Testis (tissue), 3 donors: ENCODE measurements around the gene CHKA. TPM values are rescaled to one million over a fixed set of nuclear protein-coding genes. Genes with fewer than 3 reads are reported as not detected.
A peak's percentile ranks its signal among the peaks of the same experiment; 100 is the strongest.

Experiments used
- DNase-seq: peaks from one replicate; pipeline ENCODE4 v3.0.0-alpha.2; 2019
- H3K27ac ChIP-seq, 2 donors: fragments of 200-600 bp; sonication (generic); one replicate each; pipeline ENCODE4 v1.5.1; 2019
- H3K27me3 ChIP-seq: fragments of 200-600 bp; sonication (generic); one replicate; pipeline ENCODE4 v1.5.1; 2019
- H3K36me3 ChIP-seq: fragments of 200-600 bp; sonication (generic); one replicate; pipeline ENCODE4 v1.5.1; 2017; ENCODE audit warnings: low read depth; ENCODE audit errors: missing control alignments
- H3K4me1 ChIP-seq: fragments of 200-600 bp; sonication (generic); one replicate; pipeline ENCODE4 v1.5.1; 2019
- H3K4me3 ChIP-seq, 2 donors: fragments of 200-600 bp; sonication (generic); one replicate each; pipeline ENCODE4 v1.5.1; 2017 to 2019
- H3K9me3 ChIP-seq: fragments of 200-600 bp; sonication (generic); one replicate; pipeline ENCODE4 v1.5.1; 2017
- CTCF ChIP-seq, 3 experiments: fragments of 450-650 bp in 2 of 3; fragments of 200-600 bp in 1 of 3; sonication (generic) in 1 of 3; IDR thresholded peaks; one replicate each; pipeline ENCODE4 v1.5.1; 2016 to 2019; ENCODE audit warnings: antibody characterized with exemption in 3 of 3, mild to moderate bottlenecking in 2 of 3, moderate library complexity in 1 of 3
- POLR2A ChIP-seq: fragments of 450-650 bp; IDR thresholded peaks from one replicate; pipeline ENCODE4 v1.6.1; 2017; ENCODE audit warnings: antibody characterized with exemption, mild to moderate bottlenecking, moderate library complexity
- WGBS, 2 donors: methylation state at CpG; one replicate each; pipeline ENCODE4 v1.1.5; 2018; 5-methylcytosine and 5-hydroxymethylcytosine counted together
- intact Hi-C: fragments of 100-400 bp; cut with DNase I; formaldehyde crosslinking; loops from one replicate; pipeline ENCODE4 v1.15.1; 2023; ENCODE audit warnings: low total_unique reads
- polyA plus RNA-seq: library from polyadenylated mRNA; stranded (reverse); fragments of 350-450 nt; fragmentation: Illumina TruSeq; extraction: RNeasy Lipid Tissue Mini Kit (QIAGEN cat#74804); gene quantifications from one replicate; pipeline ENCODE4 v1.2.3, GENCODE V29; 2014; ENCODE audit warnings: low read depth, low replicate concordance; ENCODE audit not compliant: insufficient read depth
- total RNA-seq, 2 donors: library from RNA; depleted of rRNA; stranded (reverse); fragments of >200 nt; gene quantifications; one replicate each; pipeline ENCODE4 v1.2.3, GENCODE V29; 2016

The CHKA gene
- total and polyA plus RNA-seq, 3 donors from 2014 or later, result 145 to 200 (median 180) TPM

- H3K27ac ChIP-seq, result peak overlapping the region in 1 of 2 donors; percentile 13
- H3K36me3 ChIP-seq, result no peaks in the 10 kb centered on the region
- intact Hi-C loops, result no loop called here
- DNase-seq, result no peak
- TF ChIP-seq POLR2A, result no peak
- TF ChIP-seq CTCF (IDR thresholded peaks at IDR 0.05), result no peak
- H3K9me3 ChIP-seq, result no peaks in the 10 kb centered on the region
- no peaks in the 10 kb centered on the region for H3K27me3 ChIP-seq
- H3K4me3 ChIP-seq, result no peak overlapping the region
- H3K4me1 ChIP-seq, result no peaks in the 10 kb centered on the region
- 48 to 49% methylated on average over 5 of the region's 5 CpGs for WGBS, 2 donors
These were observed 16.6 kb upstream of the CHKA start for GRCh38 chr11:68137833-68138232.

GRCh38 chr11:68136866-68137265 is 15.7 kb upstream of the CHKA start:
- no peaks in the 10 kb centered on the region for H3K27me3 ChIP-seq
- no peak for DNase-seq
- intact Hi-C loops, result no loop called here
- H3K4me3 ChIP-seq, result no peak overlapping the region
- H3K9me3 ChIP-seq, result no peaks in the 10 kb centered on the region
- no peak overlapping the region for H3K27ac ChIP-seq
- no peaks in the 10 kb centered on the region for H3K4me1 ChIP-seq
- TF ChIP-seq CTCF (IDR thresholded peaks at IDR 0.05) (no peak), POLR2A (no peak)
- 89 to 93% methylated on average over 8 of the region's 8 CpGs for WGBS, 2 donors
- no peaks in the 10 kb centered on the region for H3K36me3 ChIP-seq

GRCh38 chr11:68135161-68135560 is 14.0 kb upstream of the CHKA start:
- DNase-seq, result no peak
- Histone ChIP-seq H3K36me3 (no peaks in the 10 kb centered on the region), H3K9me3 (no peaks in the 10 kb centered on the region), H3K27me3 (no peaks in the 10 kb centered on the region), H3K4me3 (no peak overlapping the region), H3K27ac (no peak overlapping the region), H3K4me1 (no peaks in the 10 kb centered on the region)
- intact Hi-C loops, result no loop called here
- TF ChIP-seq CTCF (IDR thresholded peaks at IDR 0.05) (no peak), POLR2A (no peak)
- 60 to 61% methylated on average over 3 of the region's 3 CpGs for WGBS, 2 donors

GRCh38 chr11:68133761-68134160 is 12.6 kb upstream of the CHKA start:
- H3K4me3 ChIP-seq, result no peak overlapping the region
- no peaks in the 10 kb centered on the region for H3K36me3 ChIP-seq
- DNase-seq, result no peak
- no peak overlapping the region for H3K27ac ChIP-seq
- H3K4me1 ChIP-seq, result peaks cover 4% of the 10 kb centered on the region
- intact Hi-C loops, result no loop called here
- no peaks in the 10 kb centered on the region for H3K27me3 ChIP-seq
- no peaks in the 10 kb centered on the region for H3K9me3 ChIP-seq
- TF ChIP-seq CTCF (IDR thresholded peaks at IDR 0.05) (no peak), POLR2A (no peak)
- 91 to 92% methylated on average over 2 of the region's 2 CpGs for WGBS, 2 donors

GRCh38 chr11:68130121-68130520 is 8.9 kb upstream of the CHKA start:
- DNase-seq, result no peak
- Histone ChIP-seq H3K27me3 (no peaks in the 10 kb centered on the region), H3K4me1 (peaks cover 20% of the 10 kb centered on the region), H3K4me3 (no peak overlapping the region), H3K27ac (no peak overlapping the region), H3K36me3 (no peaks in the 10 kb centered on the region), H3K9me3 (no peaks in the 10 kb centered on the region)
- TF ChIP-seq CTCF (IDR thresholded peaks at IDR 0.05) (no peak), POLR2A (no peak)
- 81 to 89% methylated on average over 1 of the region's 1 CpG for WGBS, 2 donors
- intact Hi-C loops, result no loop called here
